HG03108 (cell line): ENCODE data around the gene B4GALT1.
"Not testable (repeated sequence)": the region's sequence is repeated elsewhere in the genome, so short reads cannot be mapped to it uniquely, and the experiment has no call there.

Experiments
- ATAC-seq: cut with Tn5 transposase; IDR thresholded peaks from one replicate; pipeline ENCODE4 v1.9.1; 2021; ENCODE audit warnings: moderate library complexity; ENCODE audit not compliant: unreplicated experiment

The B4GALT1 gene

GRCh38 chr9:33163433-33164137 is 3.6 kb downstream of the B4GALT1 start:
- no peak for ATAC-seq

- no peak for ATAC-seq
These were observed 4.3 kb downstream of the B4GALT1 start for GRCh38 chr9:33162721-33163311.

GRCh38 chr9:33161589-33162132 is 5.5 kb downstream of the B4GALT1 start:
- no peak for ATAC-seq

GRCh38 chr9:33161011-33161588 is 6.0 kb downstream of the B4GALT1 start:
- ATAC-seq: no peak

GRCh38 chr9:33160446-33160845 is 6.7 kb downstream of the B4GALT1 start:
- not testable (repeated sequence) for ATAC-seq

- ATAC-seq: peak; percentile 23
These were observed 7.4 kb downstream of the B4GALT1 start for GRCh38 chr9:33159777-33160127.

GRCh38 chr9:33158843-33159776 is 8.0 kb downstream of the B4GALT1 start:
- ATAC-seq: no peak

GRCh38 chr9:33157960-33158842 is 8.9 kb downstream of the B4GALT1 start:
- ATAC-seq: no peak

- no peak for ATAC-seq
These were observed 11.7 kb downstream of the B4GALT1 start for GRCh38 chr9:33155393-33155792.

GRCh38 chr9:33154371-33154770 is 12.8 kb downstream of the B4GALT1 start:
- no peak for ATAC-seq

- ATAC-seq: no peak
These were observed 13.5 kb downstream of the B4GALT1 start for GRCh38 chr9:33153666-33154065.

GRCh38 chr9:33153001-33153400 is 14.1 kb downstream of the B4GALT1 start:
- ATAC-seq: no peak

GRCh38 chr9:33151601-33152000 is 15.5 kb downstream of the B4GALT1 start:
- ATAC-seq: no peak

GRCh38 chr9:33151007-33151557 is 16.1 kb downstream of the B4GALT1 start:
- no peak for ATAC-seq

- ATAC-seq: no peak
These were observed 18.6 kb downstream of the B4GALT1 start for GRCh38 chr9:33148367-33149014.

GRCh38 chr9:33147416-33148169 is 19.5 kb downstream of the B4GALT1 start:
- ATAC-seq: no peak

- ATAC-seq: no peak
These were observed 20.8 kb downstream of the B4GALT1 start for GRCh38 chr9:33146298-33146697.

- ATAC-seq: no peak
These were observed 22.6 kb downstream of the B4GALT1 start for GRCh38 chr9:33144551-33144950.

GRCh38 chr9:33143241-33143661 is 23.9 kb downstream of the B4GALT1 start:
- ATAC-seq: peak; percentile 12
